ENCODE results near the gene KLHL6.

KLHL6 gene

GRCh38 chr3:183584914-183585280 lies 29.4 kb upstream of the KLHL6 start:
- H3K27ac ChIP-seq (replicated peaks), result no peak overlapping the region
- DNase-seq (ENCODE audit: low read depth in 1 of 2, low spot score in 1 of 2), result no peak
- no peaks in the 10 kb centered on the region for H3K27me3 ChIP-seq (ENCODE audit: insufficient read depth, poor library complexity, severe bottlenecking)
- H3K4me3 ChIP-seq (replicated peaks; ENCODE audit: insufficient read depth, low read length), result no peak overlapping the region
- no peak for TF ChIP-seq CTCF (IDR thresholded peaks at IDR 0.05; ENCODE audit: insufficient read depth, low read length)

GRCh38 chr3:183584246-183584913 lies 28.9 kb upstream of the KLHL6 start:
- TF ChIP-seq SPI1 (IDR thresholded peaks at IDR 0.05; ENCODE audit: borderline replicate concordance, low read depth) (no peak), POLR2AphosphoS5 (IDR thresholded peaks at IDR 0.05; ENCODE audit: low read depth) (no peak), GABPA (IDR thresholded peaks at IDR 0.05; ENCODE audit: low read depth) (no peak), CTCF (IDR thresholded peaks at IDR 0.05; ENCODE audit: insufficient read depth, low read length) (no peak), REST (IDR thresholded peaks at IDR 0.05; ENCODE audit: insufficient replicate concordance, low read depth) (no peak)
- DNase-seq (ENCODE audit: low read depth in 1 of 2, low spot score in 1 of 2), result no peak
- H3K27me3 ChIP-seq (ENCODE audit: insufficient read depth, poor library complexity, severe bottlenecking), result no peaks in the 10 kb centered on the region
- no peak overlapping the region for H3K27ac ChIP-seq (replicated peaks)
- no peak overlapping the region for H3K4me3 ChIP-seq (replicated peaks; ENCODE audit: insufficient read depth, low read length)

GRCh38 chr3:183583331-183584245 lies 28.1 kb upstream of the KLHL6 start:
- Histone ChIP-seq H3K4me3 (replicated peaks; ENCODE audit: insufficient read depth, low read length) (no peak overlapping the region), H3K27me3 (ENCODE audit: insufficient read depth, poor library complexity, severe bottlenecking) (no peaks in the 10 kb centered on the region), H3K27ac (replicated peaks) (no peak overlapping the region)
- DNase-seq (ENCODE audit: low read depth in 1 of 2, low spot score in 1 of 2), result no peak
- TF ChIP-seq CTCF (IDR thresholded peaks at IDR 0.05; ENCODE audit: insufficient read depth, low read length) (no peak), POLR2AphosphoS5 (IDR thresholded peaks at IDR 0.05; ENCODE audit: low read depth) (no peak), REST (IDR thresholded peaks at IDR 0.05; ENCODE audit: insufficient replicate concordance, low read depth) (no peak), SPI1 (IDR thresholded peaks at IDR 0.05; ENCODE audit: borderline replicate concordance, low read depth) (no peak), GABPA (IDR thresholded peaks at IDR 0.05; ENCODE audit: low read depth) (no peak)
